ENCODE measurements around the gene TEPSIN. TPM values are rescaled to one million over a fixed set of nuclear protein-coding genes. Genes with fewer than 3 reads are reported as not detected.

The TEPSIN gene
- total and polyA plus RNA-seq, 2 donors (not counting 3 experiments of a cell fraction or from before 2014, with no cell fraction given): 41.6 to 45.3 TPM

DNA sequence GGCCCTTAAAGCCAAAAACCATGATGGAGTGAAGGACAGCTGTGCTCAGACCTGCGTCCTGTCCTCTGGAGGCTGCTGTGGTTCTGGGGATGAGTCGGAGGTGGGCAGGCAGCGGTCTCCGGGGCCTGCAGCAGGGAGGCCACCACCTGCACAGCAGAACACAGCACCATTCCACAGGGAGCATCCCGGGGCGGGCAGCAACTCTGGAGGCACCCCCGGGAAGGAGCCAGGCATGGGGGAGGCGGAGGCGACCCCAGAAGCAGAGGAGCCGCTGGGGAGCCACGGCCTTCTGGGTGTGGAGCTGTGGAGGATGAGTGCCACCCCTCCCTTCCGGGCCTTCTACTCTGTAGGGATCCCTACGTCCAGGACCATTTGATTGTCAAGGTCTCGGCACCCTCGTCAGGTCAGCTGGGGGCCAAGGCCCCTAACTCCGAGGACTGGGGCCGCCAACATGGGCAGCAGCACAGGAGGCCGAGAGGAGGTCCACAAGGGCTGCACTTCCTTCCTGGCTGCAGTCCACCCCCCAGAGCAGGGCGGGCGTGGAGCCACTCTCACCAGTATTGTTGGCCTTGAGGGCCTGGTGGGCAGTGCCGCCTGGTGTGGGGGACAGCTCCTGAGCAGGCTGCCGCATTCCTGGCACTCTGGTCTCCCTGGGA, 39.9 kb downstream of the TEPSIN start:
- POLR2A ChIA-PET: no interaction called here
- Histone ChIP-seq H3K79me2 (ENCODE audit: control insufficient read depth, insufficient read depth, low read length) (no peaks in the 10 kb centered on the region), H3K9me1 (replicated peaks; ENCODE audit: control insufficient read depth, extremely low read depth, insufficient read depth, low read length) (no peaks in the 10 kb centered on the region), H3K9ac (replicated peaks; ENCODE audit: extremely low read depth, insufficient read depth, low read length) (no peak overlapping the region), H3K27me3 (ENCODE audit: control insufficient read depth in 2 of 2, insufficient read depth in 2 of 2, low read length in 2 of 2) (no peaks in the 10 kb centered on the region), H3K4me1 (ENCODE audit: control insufficient read depth, extremely low read depth, insufficient read depth, low read length) (no peaks in the 10 kb centered on the region), H3K4me3 (replicated peaks in 1 of 3; ENCODE audit: insufficient read depth in 1 of 3, low read depth in 1 of 3, low read length in 3 of 3) (no peak overlapping the region), H2AFZ (ENCODE audit: low read depth, low read length) (no peak overlapping the region), H3K4me2 (ENCODE audit: insufficient read depth, low read length) (no peak overlapping the region), H3K36me3 (ENCODE audit: control insufficient read depth in 2 of 2, extremely low read depth in 1 of 2, insufficient read depth in 2 of 2, low read length in 2 of 2) (peaks cover 0 to 3% of the 10 kb centered on the region in 2 experiments), H3K27ac (ENCODE audit: insufficient read depth, low read depth, low read length) (no peak overlapping the region), H3K9me3 (replicated peaks; ENCODE audit: control insufficient read depth, insufficient read depth, low read length) (no peaks in the 10 kb centered on the region), H4K20me1 (replicated peaks; ENCODE audit: control insufficient read depth, extremely low read depth, insufficient read depth, low read length) (no peaks in the 10 kb centered on the region)
- no TSS peak for BruUV-seq (replicated peaks)
- TF ChIP-seq JUN (IDR thresholded peaks at IDR 0.05; ENCODE audit: borderline replicate concordance, insufficient read depth, insufficient read length, low read depth): no peak
- TF ChIP-seq GATA2 (IDR thresholded peaks at IDR 0.05; ENCODE audit: insufficient read depth, insufficient read length, low read depth, low read length): no peak
- TF ChIP-seq, protein P1, sequence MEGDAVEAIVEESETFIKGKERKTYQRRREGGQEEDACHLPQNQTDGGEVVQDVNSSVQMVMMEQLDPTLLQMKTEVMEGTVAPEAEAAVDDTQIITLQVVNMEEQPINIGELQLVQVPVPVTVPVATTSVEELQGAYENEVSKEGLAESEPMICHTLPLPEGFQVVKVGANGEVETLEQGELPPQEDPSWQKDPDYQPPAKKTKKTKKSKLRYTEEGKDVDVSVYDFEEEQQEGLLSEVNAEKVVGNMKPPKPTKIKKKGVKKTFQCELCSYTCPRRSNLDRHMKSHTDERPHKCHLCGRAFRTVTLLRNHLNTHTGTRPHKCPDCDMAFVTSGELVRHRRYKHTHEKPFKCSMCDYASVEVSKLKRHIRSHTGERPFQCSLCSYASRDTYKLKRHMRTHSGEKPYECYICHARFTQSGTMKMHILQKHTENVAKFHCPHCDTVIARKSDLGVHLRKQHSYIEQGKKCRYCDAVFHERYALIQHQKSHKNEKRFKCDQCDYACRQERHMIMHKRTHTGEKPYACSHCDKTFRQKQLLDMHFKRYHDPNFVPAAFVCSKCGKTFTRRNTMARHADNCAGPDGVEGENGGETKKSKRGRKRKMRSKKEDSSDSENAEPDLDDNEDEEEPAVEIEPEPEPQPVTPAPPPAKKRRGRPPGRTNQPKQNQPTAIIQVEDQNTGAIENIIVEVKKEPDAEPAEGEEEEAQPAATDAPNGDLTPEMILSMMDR (IDR thresholded peaks at IDR 0.05; ENCODE audit: extremely low read depth in 1 of 2, insufficient read depth in 1 of 2, low read depth in 1 of 2, low read length in 2 of 2): no peak
- no peak for TF ChIP-seq POLR2A (IDR thresholded peaks at IDR 0.05; ENCODE audit: low read depth, low read length)
- TF ChIP-seq EZH2 (IDR thresholded peaks at IDR 0.05; ENCODE audit: borderline replicate concordance, low read depth, low read length, severe bottlenecking): no peak
- no peak for TF ChIP-seq FOS (IDR thresholded peaks at IDR 0.05; ENCODE audit: borderline replicate concordance, insufficient read depth, low read length)
- no peak for TF ChIP-seq POLR2AphosphoS5 (IDR thresholded peaks at IDR 0.05; ENCODE audit: insufficient read depth, low read depth, low read length)
- TF ChIP-seq MYC (IDR thresholded peaks at IDR 0.05; ENCODE audit: low read depth, low read length): no peak
- TF ChIP-seq, protein P2, sequence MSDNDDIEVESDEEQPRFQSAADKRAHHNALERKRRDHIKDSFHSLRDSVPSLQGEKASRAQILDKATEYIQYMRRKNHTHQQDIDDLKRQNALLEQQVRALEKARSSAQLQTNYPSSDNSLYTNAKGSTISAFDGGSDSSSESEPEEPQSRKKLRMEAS (IDR thresholded peaks at IDR 0.05; ENCODE audit: insufficient read depth, insufficient read length): no peak
- dilution Hi-C loops (cut with MboI; ENCODE audit: extremely low pct_ligation_motif_present, low sequenced_read_pairs) (no loop called here), intact Hi-C loops (cut with micrococcal nuclease) (no loop called here)
- FAIRE-seq (no peak), DNase-seq (ENCODE audit: low read depth, low spot score) (no peak)
- CTCF ChIA-PET: interaction anchor here (1.5 to 4.4 kb wide), 3 partner anchors 9 to 56 kb away, joined by 3 to 91 read pairs (median 4); no protein-coding TSS in a partner anchor

Data from endothelial cell of umbilical vein (primary cell).